Fibroblast of skin of scalp (primary cell): ENCODE measurements around the gene STK32C.
"Not testable (repeated sequence)": the region's sequence is repeated elsewhere in the genome, so short reads cannot be mapped to it uniquely, and the experiment has no call there.

Source experiments
- DNase-seq: peaks from one replicate; pipeline ENCODE4 v3.0.0-alpha.2; 2013

STK32C gene

DNA sequence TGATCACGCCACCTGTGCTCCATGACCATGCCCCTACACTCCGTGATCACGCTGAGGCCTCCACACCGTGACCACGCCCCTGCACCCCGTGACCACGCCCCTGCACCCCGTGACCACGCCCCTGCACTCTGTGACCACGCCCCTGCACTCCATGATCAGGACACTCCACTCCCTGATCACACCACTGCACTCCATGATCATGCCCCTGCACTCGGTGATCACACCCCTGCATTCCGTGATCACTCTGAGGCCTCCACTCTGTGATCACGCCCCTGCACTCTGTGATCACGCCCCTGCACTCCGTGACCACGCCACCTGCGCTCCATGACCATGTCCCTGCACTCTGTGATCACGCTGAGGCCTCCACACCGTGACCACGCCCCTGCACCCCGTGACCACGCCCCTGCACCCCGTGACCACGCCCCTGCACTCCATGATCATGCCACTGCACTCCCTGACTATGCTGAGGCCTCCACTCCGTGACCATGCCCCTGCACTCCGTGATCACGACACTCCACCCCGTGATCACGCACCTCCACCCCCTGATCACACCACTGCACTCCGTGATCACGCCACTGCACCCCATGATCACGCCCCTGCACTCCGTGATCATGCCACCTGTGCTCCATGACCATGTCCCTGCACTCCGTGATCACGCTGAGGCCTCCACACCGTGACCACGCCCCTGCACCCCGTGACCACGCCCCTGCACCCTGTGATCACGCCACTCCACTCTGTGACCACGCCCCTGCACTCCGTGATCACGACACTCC is 27.7 kb downstream of the STK32C start:
- DNase-seq: no peak

DNA sequence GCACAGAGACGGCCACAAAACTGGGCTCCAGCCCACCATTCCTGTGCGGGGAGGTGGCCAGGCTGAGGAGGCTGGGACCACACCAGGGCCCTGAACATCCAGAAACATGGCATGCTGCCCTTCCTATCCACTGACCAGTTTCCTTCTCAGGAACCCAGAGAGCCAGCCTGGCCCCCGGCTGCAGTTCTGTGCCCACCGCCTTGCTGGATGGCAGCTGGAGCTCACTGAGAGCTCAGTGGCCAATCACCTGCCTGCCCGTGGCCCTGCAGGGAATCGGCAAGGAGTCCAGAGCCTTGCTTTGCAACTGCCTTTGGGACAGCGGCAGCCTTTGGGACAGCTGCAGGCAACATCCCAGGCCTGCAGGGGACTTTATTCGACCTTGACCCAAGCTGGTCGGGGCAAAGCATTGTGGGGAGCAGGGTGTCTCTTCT is 30.4 kb downstream of the STK32C start:
- no peak for DNase-seq

DNA sequence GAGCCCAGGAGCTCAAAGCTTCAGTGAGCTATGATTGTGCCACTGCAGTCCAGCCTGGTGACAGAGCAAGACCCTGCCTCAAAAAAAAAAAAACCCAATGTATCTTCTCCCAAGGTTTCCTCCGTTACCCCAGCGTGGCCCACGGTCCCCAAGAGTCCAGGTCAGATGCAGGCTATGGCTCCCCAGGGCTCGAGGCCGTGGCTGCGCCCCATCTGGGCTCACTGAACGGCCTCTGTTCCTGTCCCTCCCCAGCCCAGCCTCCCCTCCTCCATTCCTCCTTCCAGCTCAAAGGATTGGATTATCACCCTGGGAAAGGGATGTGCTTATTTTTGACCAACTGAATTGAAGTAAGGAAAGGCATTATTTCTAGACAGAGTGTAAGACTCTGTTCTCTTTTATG is 31.0 kb downstream of the STK32C start:
- no peak for DNase-seq

DNA sequence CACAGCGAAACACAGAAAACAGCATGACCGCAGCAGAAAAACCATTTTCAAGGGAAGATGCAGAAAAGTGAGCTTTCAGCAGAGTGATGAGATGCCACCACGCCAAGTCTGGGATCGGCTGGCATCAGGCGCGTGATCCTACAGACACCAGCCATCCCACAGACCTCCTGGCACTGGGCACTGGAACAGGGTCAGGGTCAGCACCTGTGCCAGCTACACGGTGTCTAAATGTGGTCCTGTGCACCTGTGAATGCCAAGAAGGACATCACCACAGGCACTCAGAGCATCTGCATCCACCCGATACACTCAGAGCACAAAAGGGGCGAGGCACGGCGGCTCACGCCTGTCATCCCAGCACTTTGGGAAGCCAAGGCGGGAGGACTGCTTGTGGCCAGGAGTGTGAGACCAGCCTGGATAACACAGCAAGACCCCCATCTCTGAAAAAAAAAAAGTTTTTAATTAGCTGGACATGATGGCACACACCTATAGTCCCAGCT is 31.5 kb downstream of the STK32C start:
- DNase-seq: no peak

DNA sequence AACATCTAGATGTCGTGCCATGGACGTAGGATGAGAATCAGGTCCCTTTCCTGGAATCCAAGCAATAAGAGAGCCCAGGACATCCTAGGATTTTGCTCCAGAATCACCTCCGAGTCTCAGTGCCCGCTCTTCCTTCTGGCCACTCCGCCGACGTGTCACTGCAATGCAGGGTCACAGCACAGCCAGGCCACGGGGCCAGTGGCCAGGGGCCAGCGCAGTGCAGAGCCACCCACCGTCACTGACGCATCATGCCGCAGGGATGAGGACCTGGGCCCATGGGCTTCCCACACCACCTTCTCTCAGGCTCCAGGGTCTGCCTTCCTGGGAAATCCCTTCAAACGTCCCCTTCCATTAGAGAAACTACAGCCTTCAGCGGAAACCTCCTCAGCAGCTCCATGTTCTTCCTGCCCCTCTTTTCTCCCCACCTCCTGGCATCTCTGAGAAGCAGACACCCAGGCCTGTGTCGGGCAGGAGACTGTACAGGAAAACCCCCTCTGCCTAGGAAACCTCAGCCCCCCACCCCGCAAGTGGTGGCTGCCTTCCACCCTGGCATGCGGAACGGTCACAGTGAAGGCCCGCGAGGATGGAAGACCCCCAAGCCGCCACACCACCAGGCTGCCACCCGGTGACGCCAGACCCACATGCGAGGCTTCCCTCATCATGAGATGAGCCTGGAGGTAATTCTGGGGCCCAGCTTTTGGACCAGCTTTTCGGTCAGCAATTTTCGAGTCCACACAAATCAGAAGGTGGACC is 32.1 kb downstream of the STK32C start:
- no peak for DNase-seq

DNA sequence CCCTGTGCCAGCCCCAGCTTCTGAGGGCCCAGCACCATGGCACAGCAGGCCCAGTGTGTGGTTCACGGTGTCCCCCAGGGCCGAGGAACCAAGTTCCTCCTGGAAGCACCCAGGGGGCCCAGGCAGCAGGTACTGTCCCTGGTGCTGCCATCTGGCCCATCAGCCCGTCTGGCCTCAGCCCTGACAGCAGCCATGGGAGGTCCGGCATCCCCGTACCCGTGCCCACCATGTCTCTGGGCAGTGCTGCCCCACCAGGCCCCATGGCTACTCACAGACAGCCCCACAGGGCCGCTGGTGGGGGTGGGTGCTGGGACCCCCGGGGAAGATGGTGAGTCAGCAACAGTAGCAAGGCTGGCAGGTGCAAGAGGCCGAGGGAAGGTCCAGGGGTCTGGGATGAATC is 32.8 kb downstream of the STK32C start:
- no peak for DNase-seq

DNA sequence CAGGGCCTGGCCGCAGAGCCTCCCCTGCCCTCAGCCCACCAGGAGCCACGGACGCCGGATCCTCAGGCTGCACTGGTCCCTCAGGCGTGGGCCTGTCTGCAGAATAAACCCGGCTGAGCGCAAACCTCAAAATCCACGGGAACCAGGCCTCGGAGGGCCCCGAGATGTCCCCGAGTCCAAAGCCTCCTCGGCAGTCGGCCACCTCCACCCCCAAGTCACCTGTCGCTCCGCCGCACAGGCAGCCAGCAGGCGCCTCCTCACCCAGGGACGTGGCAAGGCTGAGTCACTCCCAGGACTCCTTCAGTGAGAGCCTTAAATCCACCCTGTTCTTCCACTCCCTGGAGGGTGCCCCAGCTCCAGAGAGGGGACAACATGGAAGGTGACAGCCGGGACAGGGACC is 33.2 kb downstream of the STK32C start:
- DNase-seq: no peak

DNA sequence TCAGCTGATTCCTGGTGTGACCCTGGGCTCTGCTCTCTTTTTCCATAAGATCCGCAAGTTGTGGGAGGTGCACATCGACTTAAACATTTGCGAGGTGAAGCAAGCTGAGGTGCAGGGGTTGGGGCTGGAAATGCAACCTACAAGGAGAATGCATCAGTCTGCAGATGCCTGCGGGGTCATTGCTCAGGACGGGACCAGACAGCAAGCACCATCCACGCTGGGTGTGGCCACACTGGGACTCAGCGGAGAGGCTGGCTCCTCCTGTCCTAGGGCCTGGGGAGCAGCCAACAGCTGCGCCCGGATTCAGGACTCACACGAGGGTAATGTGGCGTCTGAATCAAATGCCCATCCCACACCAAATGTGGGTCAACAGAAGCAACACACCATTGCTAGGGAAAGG is 33.8 kb downstream of the STK32C start:
- no peak for DNase-seq

DNA sequence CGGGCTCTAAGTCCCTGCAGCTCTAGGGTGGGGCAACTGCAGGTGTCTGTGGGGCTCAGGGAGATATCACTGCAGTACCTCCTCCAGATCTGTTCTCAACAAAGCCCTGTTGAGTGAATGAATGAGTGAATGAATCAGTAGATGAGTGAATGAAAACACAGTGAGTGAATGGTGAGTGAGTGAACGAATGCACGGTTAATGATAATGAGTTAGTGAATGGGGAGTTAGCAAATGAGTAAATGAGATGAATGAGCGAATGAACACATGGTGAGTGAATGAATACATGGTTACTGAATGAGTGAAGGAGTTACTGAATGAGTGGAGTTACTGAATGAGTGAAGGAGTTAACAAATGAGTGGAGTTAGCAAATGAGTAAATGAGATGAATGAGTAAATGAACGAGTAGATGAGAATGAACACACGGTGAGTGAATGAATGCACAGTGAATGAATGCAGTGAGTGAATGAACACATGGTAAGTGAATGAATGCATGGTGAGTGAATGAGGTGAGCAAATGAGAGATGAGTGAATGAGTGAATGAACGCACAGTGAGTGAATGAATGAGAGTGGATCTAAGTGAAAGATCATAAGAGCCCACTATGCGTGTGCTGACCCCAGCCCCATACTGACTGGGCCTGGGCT is 34.3 kb downstream of the STK32C start:
- no peak for DNase-seq

DNA sequence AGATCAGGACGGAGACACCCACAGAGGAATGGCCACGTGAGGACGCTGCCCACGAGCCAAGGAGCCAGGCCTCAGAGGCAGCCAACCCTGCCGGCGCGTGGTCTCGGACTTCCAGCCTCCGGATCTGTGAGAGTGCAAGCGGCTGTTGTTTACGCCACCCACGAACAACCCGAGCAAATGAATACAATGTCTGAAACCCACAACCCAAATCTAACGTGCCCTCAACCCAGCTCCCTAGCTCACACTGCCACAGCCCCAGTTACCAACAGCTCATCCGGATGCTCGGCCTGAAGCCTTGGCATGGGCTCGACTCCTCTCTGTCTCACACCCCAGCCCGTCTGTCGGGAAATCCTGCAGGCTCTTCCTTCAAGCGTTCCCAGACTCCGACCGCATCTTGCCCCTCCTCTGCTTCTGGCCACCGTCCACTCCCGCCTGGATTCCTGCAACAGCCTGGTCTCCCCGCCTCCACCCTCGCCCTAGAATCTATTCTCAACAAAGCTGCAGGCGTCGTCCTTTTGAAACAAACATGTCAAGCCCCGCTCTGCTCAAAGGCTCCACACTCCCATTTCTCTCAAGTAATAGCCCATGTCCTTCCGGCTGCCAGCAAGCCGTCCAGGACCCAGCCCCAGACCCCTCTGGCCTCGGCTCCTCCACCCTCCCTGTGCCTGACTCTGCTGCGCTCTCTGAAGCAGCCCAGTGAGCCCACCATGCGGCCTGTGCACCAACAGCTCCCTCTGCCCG is 35.3 kb downstream of the STK32C start:
- DNase-seq: peak; percentile 7

DNA sequence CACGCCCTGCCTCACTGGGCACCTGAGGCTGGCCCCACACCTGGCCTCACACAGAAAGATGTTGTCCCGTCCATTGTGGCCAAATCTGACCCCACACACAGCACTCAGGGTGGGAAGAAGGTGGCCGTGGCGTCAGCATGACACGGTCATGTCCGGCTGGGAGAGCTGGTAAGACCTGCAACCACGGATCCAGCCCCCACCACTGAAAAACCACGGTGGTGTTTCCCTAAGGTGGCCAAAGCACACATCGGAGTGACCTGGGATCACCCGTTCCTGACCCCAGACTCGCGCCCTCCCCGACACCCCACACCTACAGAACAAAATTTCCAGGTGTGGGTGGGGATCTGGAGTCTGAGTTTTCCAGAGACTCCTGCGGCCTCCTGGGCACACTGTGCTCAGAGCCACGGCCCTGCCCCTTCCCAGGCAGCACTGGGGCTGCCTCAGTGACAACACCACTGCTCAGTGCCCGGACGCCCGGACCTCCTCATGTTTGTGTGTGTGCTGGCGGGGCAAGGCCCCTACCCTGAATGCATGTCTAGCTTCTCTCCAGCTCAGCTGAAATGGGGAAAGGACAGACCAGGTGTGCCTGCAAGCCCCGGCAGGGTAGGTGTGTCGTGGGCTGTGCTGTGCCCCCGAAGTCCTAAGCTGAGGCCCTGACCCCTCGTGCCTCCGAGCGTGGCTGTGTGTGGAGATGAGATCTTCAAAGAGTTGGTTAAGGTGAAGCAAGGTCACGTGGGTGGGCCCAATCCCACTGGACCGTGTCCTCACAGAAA is 36.1 kb downstream of the STK32C start:
- DNase-seq: no peak

DNA sequence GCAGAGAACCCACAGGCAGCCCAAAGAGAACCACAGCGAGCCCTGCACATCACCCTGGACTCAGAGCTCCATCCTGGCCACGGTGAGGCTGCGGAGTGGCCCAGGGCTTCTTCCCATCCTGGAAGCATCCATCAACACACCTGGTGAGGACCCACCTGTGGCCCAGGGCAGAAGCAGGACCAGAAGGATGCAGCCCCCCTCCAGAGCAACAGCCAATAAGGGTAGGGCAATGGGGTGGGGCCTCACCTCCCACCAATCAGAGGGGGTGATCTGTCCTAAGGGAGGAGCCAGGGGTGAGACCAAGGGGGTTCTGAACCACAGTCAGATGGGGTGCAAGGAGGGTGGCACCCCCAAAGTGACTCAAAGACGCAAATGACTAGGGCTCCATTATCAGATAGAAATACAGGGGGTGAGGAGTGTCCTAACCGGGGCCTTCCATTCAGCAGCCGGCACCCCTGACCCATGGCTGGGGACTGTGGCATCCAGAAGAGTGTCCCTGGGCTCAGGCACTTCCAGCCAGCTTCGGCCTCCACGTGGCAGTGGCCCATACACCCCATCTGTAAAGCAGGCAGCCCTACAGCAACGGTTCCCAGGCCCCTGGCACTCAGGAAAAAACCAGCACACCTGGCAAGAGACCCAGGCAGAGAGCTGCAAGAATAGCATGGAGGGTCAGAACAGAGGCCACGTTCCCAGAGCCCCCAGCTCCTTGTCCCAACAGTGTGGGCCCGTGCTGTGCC is 36.9 kb downstream of the STK32C start:
- DNase-seq: no peak

DNA sequence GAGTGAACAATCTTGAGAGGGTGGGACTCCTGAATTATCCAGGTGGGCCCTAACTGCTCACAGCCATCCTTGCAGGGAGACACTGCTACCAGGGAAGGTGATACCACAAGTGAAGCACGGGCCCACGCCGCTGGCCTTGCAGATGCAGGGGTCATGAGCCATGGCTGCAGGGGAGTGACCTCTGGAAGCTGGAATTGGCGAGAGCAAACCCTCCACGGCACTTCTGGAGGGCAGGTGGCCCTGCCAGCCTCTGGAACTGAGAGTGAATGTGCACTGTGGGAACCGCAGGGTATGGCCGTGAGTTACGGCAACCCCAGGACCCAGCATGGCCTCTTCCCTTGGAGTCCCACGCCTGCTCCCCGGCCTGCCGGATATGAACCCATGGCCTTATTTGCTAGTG is 37.5 kb downstream of the STK32C start:
- DNase-seq: no peak

DNA sequence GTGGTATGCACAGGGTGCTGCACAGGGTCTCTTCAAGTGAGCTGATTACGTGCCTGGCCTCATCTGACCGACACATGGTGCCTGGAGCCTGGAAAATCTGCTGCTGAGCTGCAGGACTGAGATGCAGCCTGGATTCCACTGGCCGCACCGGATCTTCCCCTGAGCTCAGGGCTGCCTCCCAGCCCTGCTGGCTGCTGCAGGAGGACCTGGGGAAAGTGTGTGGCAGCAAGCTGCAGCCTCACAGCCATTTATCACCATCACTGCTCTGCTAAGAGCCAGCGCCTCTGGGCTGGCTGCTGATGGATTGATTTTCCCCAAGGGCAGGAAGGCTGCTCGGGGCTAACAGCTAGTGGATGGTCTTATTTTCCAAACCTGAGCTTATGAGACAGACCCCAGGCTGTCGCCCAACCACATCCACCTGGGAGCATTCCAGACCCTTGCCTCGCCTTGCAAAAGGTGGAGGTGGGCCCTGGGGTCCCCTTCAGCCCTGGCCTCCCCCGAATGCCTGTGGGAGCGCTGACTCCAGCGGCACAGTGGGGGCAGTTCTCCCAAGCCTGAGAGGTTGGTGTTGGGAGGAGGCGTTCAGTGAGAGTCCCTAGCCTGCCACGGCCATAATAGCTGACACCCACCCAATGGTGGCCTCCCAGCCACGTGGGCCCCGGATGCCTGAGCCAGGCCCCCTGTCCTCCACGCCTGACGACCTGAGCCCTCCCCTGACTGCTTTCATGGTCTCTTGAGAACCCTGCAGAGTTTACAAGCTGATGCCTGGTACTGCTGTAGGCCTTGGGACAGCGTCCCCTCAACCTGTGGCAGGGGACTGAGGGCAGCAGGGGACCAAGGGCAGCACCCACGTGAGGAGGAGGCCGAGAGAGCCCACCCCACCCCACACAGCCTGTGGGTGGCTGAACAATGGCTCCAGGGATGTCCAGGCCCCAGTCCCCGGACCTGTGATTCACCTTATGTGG is 38.2 kb downstream of the STK32C start:
- DNase-seq: no peak

DNA sequence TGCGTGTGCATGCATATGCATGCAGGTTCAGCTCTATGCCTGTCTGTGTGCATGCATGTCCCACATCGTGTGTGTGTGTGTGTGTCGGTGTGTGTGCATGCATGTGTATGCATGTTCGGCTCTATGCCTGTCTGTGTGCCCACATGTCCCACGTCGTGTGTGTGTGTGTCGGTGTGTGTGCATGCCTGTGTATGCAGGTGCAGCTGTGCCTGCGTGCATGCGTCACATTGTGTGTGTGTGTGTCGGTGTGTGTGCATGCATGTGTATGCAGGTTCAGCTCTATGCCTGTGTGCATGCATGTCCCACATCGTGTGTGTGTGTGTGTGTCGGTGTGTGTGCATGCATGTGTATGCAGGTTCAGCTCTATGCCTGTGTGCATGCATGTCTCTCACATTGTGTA is 39.8 kb downstream of the STK32C start:
- DNase-seq: not testable (repeated sequence)

DNA sequence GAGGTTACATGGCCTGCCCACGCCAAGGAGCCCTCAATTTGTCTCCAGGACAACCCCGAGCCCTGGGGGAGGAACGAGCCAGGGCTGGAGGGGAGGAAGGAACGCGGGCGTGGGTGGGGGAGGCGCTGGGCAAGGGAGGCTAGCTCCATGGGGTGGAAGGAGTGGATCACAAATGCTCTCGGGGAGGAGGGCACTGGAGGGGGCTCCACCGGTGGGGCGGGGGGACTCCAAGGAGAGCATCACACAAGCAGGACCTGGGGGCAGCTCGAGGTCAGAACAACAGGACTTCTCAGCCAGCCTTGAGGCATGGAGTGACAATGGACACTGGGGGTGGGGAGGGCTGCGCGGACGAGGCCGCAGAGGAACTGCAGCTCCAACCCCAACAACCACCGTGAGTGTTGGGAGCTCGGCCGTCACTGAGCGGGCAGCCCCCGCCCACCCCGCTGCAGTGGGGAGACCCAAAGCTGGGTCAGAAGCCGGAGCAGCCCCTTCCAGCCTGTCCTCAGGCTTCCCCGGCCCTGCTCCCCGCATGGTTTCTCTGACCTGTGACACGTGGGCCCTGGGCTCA is 41.1 kb downstream of the STK32C start:
- DNase-seq: no peak

DNA sequence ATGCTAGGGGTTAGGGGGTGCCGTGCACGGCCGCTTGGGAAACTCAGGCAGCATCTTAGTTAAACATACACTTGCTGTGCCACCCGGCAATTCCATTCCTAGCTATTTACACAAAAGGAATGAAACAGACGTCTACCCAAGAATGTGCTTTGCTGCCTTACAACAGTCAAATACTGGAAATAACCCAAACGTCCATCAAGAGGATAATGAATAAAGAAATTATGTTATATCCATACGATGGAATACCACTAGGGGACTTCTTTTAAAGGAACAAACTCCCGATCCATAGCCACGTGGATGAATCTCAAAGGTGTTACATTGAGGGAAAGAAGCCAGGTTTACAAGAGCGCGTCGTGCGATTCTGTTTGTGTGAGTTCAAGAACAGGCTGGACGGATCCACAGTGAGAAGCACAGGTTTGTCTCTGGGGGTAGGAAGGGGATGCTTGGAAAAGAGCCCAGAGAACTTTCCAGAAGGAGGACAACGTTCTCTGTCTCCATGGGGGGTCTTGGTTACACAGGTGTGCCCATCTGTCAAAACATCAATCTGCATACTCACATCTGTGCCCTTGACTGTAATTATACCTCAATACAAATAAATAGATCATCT is 41.8 kb downstream of the STK32C start:
- DNase-seq: peak; percentile 2

DNA sequence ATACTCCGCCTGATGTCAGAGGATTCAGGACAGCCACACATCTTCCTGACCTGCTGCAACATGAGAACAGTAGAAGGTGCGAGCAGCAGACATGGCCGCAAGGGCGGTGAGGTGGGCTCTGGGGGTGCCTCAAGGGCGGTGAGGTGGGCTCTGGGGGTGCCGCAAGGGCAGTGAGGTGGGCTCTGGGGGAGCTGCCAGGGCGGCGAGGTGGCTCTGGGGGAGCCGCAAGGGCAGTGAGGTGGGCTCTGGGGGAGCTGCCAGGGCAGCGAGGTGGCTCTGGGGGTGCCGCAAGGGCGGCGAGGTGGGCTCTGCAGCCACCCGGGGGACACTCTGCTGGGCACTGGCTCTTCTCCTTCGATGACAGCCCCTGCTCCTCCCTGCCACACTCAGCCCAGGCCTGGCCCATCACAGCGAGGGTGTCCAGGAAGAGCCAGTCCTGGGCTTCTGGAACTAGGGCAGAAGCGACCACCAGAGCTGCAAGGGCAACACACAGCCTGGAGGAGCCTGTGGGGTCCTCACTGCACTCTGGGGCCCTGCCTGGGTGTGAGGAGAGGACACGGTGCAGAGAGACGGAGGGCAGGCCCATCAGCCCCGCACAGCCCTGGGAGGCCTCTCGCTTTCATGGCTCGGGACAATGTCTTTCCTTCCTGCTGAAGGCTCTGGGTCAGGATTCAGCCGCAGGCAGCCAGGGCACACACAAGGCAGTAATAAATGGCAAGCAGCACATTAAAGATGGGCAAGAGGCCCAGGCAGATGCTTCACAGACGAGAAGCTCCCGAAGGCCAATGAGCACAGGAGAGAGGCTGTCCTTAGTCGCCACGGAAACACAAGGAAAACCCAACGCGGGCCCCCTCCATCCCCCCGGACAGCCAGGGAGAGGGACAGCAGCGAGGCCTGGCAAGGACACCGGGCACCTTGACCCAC is 42.5 kb downstream of the STK32C start:
- peak; percentile 8 for DNase-seq
